GM19372 (cell line): ENCODE data around the gene C10orf71.

ENCODE experiments used
- ATAC-seq: cut with Tn5 transposase; IDR thresholded peaks from one replicate; pipeline ENCODE4 v1.9.1; 2021; ENCODE audit warnings: mild to moderate bottlenecking, low read depth, moderate library complexity; ENCODE audit not compliant: unreplicated experiment

The C10orf71 gene

DNA sequence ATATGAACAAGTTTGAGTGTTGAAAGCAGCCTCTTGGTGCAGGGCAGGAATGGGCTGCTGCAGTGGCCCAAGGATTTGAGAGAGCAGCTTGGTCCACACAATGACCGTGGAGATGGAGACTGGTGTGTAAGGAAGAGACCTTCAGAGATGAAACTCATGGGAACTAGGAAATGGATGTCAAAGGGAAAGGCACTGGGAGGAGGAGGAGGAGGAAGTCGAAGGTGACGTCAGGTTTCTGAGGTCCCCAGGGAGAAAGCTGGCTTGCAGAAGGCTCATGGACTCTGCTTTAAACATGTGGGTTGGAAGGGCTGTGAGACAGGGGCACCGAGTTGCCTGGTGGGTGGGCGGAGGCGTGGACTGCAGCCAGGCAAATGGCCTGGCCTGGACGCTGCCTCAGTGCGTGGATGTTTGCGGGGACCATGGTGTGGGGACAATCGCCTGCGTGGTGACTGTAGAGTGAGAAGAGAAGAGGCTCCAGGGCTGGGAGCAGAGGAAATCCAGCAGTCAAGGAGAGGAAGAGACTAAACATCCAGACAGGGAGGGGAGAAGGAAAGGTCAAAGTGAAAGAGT is 14.6 kb downstream of the C10orf71 start:
- ATAC-seq, result no peak

DNA sequence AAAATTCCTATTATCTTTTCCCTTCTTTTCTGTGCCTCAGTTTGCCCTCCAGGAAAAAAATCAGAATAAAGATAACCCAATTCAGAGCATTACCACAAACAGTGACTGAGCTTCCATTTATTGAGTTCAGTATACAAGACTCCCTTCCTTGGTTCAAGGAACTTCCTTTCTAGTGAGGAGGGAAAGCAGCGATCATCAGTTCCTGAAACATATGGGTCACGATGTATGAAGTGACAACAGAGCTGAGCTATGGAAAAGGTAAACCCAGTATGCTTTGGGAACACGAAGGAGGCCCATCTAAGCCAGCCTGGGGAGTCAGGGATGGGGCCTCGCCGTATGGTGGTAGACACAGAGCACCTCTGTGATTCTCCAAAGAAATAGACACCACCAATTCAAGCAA is 15.8 kb downstream of the C10orf71 start:
- ATAC-seq, result no peak

DNA sequence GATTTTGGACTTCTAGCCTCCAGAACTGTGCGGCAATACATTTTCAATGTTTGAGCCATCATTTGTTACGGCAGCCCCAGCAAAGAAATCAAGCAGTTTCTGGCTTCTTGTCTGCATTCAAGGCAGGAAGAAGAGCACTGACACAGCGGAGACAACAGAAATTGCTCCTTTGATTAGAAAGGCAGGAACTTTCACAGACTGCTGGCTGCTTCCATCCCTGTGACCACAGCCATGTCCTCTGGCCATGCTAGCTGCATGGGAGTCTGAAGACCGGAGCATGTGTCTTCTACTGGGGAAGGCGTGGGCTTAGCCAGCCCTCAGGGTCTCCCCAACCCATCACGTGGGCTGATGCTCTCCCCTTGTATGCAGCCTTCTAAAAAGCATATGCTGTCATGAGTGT is 19.1 kb downstream of the C10orf71 start:
- ATAC-seq, result no peak

DNA sequence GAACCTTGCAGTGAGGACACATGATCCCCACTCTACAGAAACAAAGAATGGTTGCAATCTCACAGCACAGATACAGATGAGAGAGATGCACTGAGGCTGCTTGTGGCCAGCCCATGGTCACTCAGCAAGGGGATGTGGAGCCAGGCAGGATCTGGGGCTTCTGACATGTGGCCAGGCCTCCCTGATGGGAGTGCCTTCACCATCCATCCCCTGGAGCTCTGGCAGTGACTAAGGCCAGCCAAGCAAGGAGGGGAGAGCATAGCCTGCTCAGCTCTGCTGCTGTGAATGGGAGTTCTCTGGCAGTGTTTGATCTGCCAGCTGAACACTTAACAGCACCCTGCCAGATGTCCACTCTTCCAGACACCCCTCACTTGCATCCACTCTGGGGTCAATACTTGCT is 19.8 kb downstream of the C10orf71 start:
- no peak for ATAC-seq

DNA sequence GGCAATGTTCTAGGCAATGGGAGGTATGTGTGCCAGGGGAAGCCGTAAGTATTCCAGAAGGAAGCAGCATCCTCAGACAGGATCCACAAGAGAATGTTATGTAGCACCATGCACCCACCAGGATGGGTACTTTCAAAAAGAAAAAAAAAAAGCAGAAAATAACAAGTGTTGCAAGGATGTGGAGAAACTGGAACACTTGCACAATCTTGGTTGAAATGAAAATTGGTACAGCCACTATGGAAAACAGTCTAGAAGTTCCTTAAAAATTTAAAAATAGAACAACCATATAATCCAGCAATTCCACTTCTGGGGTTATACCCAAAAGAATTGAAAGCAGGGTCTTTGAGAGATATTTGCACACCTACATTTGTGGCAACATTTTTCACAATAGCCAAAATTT is 20.2 kb downstream of the C10orf71 start:
- no peak for ATAC-seq

DNA sequence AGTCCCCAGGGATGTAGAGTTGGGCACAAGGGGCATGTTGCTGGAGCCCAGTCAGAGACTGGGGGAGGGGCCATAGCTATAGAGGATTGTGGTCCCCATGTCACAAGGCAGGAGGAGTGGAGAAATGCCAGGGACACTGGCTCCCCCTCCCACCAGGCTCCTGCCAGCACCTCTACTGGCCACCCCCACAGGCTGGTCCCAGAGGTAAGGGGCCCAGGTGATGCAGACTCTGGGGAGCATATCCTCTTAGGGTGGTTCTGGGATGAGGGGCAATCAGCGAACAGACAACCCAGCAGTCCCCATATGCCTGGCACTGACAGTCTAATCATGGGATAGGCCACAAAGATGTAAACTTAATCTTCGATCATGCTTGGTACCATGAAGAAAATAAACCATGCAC is 21.2 kb downstream of the C10orf71 start:
- no peak for ATAC-seq

DNA sequence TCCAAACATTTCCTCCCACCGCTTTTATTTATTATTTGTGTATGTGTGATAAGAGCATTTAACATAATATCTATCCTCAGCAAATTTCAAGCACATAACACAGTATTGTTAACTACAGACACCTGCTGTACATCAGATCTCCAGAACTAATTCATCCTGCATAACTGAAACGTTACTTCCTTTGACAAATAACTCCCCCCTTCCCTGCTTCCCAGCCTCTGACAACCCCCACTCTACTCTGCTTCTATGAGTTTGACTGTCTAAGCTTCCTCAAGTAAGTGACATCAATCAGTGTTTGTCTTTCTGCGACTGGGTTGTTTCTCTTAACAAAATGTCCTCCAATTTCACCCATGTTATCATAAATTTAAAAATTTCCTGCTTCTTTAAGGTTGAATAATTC is 22.1 kb downstream of the C10orf71 start:
- no peak for ATAC-seq

DNA sequence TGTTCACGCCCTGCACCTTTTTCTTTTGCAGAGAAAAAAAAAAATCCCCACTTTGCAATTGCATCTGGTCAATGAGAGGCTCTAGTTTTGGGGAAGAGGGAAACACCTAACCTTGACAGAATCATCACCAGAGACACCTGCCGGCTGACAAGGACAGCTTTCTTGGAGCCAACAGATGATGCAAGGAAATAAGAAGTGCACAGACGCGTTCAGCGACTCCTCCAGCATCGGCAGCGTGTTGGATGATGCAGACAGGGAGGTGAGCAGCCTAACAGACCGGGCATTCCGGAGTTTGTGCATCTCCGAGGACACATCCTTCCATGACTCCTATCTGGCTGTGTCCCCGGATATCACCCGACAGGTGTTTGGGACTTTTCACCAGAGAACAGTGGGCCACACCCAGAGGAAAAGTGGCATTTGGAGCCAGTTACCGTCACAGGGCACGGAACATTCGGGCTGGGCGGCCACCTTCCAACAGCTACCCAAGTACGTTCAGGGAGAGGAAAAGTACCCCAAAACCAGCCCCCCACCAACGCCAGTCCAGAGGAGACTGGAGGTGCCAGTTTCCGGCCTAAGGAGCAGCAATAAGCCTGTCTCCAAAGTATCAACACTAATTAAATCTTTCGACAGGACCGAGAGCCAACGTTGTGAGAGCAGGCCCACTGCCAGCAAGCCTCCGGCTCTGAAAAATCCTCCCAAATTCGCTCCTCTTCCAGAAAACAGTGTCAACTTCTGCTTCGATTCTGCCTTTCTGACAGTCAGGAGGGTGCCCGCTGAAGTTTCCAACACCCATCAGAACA is 23.6 kb downstream of the C10orf71 start:
- ATAC-seq, result no peak

DNA sequence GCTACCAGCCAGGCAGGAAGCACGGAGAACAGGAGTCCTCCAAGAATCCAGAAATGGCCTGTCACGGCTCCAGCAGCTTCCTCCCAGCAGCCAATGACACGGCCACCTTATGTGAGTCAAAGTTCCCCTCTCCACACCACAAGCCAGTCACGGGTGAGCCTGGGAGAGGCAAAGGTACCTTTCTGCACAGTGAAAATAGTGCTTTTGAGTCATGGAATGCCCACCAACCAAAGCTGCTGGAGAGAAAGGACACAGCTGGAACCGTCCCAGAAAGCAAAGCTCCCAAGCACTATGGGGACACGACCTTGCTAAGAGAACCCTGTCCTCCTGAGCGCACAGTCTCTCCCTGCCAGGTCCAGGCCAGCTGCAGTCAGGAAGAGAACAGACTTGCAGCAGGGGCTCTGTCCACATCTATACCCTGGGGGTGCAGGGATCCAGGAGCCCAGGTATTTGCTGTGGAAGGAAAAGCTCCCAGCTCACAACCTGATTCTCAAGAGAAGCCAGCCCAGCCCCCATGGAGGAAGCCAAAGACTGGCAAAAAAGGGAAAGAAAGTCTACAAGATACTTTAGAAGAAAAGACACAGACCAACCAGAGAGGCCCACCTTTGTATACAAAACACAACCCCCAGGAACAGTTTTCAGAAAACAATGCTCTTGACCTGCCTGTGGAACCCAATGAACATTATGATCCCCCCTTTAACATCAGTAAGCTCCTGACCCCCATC is 24.4 kb downstream of the C10orf71 start:
- ATAC-seq, result no peak

DNA sequence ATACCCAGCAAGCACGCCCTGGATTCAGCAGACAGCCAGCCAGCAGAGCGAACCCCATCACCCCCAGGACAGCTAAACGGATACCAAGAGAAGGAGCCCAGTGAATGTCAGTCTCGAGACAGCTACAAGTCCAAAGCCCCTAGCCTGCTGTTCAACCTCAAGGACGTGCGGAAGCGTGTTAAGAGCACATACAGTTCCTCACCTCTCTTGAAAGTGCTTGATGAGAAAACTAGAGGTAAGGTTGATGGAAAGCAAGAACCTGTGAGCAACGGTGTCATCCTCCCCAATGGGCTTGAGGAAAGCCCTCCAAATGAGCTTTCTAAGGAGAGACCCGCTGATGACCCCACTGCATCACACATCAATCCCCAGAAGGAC is 24.9 kb downstream of the C10orf71 start:
- ATAC-seq, result no peak

DNA sequence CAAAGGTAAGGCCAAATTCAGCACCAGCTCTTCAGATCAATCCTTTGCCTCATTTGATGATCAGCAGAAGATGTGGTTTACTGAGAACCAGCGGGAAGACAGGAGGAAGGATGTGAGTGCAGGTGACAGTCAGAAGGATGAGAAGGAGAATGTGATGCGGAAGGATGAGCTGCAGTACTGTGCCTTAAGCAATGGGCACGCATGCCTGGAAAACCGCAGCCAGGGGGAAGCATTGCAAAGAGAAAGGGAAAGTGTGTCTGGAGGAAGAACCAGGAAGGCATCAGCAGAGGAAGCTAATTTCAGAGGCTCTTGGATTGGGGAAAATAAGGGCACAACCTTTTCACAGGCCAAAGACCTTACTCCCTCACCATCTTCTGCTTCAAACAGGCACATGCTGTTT is 25.7 kb downstream of the C10orf71 start:
- ATAC-seq, result no peak

DNA sequence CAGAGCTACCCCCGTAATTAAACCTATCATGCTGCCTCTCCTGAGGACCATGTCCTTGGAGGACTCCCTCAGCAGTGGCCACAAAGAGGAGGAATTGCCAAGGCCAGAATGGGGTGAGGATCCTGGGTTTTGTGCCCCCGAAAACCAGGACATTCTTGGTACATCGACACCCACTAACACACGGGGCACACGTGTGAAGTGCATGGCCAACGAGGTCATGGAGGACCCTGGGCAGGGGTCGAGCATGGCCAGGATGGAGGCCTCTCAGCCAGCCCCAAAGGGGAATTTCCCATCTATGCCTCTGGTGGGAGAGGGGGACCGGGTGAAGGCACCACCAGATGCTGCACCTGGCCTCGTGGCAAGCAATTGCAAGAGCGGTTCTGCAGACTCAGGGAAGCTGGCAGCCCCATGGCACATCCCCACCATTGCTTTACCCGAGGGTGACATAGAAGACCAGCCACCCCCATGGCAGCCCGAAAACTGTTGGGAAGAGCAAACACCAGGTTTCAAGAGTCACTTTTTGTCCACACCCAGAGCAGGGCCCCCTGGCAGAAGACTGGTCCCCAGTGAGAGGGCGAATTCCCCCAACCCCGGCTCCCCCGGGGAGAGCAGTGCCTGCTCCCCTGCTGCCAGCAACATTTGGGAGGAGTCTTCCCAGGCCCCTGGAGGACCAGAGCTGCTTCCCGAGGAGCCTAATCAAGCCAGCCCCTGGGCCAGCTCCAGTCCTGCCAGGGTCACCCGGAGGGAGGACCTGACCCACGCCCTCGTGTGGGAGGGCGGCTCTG is 26.4 kb downstream of the C10orf71 start:
- ATAC-seq, result no peak

DNA sequence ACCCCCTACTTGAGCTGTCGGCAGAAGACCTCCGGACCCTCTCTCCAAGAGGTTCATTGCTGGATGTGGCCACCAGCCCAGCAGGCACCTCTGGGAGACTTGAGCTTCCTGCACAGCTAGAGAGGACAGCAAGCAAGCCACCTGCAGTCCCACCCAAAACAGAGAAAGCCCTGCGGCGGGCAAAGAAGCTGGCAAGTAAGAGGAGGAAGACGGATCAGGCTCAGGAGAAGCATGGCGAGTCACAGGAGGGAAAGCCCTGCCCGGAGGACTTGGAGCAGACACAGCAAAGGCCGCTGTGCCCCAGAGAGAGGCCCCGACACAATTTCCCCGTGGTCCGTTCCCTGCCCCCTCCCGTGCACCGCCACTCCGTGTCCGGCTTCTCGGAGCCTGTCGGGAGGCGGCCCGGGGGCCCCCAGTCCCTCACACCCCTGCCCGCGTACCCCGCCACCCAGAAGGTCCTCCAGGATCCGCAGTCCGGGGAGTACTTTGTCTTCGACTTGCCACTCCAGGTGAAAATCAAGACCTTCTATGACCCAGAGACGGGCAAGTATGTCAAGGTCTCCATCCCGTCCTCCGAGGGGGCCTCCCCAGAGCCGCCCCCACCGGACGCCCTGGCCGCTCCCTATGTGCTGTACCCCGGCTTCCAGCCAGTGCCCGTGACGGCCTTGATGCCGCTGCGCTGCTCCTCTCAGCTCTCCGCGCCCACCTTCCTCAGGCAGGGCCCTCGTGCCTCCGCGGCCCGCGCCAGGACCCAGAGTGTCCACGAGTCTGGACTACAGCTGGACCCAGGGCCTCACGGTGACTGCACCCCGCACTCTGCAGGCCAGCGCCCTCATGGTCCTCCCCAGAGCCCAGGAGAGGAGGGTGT is 27.2 kb downstream of the C10orf71 start:
- no peak for ATAC-seq

DNA sequence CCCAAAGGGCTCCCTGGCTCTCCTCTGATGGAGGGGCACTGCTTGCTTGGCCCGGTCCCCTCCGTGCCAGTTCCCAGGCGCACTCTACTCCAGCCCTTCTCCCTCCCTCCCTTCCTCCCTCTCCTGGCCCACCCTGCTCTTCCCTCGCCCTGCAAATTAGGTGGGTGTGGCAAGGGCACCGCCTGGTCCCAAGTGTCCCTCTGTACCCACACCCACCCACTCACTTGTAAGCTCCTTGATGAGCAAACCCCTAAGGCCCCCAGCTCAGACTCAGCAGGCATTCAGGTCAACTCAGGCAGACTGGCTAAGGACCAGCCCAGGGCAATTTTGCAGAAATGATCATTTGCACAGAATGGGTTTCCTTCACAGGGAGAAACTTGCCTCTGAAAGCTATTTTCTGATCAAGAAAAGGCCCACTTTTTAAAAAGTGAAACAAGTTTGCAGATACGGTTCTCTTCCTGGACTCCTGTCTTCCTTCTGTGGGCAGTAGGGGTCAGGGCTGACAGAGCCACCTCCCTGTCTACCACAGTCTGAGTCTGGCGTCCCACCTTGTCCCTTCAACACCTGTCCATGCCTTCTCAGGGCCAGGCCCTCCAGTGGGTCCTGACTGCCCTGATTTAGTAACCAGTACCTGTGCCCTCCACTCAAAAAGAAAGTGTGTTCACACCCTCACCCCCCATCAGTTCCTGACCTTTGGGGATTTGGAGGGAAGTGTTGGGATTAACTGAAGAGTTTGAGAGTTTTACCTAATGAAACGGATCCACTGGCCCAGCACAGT is 28.3 kb downstream of the C10orf71 start:
- ATAC-seq, result no peak

DNA sequence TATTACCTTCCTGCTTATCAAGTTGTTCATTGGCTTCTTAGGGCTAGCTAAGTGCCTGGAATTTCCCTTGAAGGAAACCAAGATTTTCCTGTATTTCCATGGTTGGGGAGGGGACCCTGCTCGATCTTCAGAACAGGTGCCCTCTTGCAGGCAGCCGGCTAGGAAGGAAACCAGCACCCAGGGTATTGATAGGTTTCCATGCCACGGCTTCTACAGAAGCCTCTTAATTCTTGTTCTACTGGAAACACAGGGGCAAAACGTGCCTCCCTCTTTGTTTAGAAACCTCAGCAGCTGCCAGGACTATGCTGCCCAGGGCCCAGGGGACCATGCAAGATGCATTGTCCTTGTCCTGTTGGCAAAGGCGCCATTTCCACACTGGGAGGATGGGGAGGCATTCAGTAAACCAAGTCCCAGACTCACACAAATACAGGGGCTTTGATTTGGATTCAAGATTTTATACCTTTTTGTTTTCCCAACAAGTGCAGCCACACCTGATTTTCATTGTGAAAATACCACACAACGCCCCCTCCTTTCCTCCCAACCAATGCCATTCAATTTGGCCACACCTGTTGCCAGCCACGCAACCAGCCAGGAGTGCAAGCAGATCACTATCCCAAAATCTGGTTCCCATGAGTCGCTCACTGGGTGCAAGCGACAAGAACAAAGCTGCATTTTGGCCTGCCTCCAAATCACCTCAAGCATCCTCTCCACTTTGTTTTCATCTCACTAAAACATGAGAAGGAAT is 29.6 kb downstream of the C10orf71 start:
- no peak for ATAC-seq

DNA sequence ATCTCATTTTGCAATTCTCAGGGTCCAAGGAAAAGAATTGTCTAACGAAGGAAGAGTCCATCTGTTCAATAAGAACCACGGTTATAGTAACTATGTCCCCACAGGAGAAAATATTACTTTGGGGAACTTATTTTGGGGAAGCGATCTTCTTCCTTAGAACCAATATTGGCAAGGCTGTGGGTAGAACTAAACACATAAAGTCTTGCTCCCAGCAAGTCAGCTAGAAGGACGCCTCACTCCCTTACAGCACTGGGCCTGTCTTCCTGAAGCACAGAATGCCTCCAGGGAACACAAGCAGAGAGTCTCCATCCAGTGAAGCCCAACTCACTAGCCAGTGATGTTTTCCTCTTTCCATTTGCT is 30.2 kb downstream of the C10orf71 start:
- ATAC-seq, result no peak

DNA sequence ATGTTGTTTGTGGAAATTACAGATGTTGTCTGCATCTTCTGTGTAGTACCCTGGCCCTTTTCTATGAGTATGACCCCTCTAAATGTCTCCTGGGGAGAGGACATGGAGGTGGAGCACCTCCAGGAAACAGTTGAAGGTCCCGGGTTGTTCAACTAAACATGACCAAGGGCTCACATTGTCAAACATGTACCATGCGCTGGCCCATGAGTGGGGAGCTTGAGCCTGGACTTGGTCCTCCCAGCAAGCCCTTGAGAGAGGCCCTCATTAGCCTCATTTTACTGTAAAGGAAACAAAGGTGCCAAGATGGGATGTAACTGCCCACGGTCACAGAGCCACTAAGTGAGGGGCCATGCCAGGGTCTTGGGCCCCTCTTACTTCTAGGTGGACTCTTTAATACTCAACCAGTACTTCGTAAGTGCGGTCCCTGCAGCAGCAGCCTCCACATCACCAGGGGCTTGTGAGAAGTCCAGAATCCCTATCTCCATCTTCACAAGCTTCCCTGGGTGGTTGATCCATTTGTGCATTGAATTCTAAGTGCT is 31.2 kb downstream of the C10orf71 start:
- no peak for ATAC-seq

DNA sequence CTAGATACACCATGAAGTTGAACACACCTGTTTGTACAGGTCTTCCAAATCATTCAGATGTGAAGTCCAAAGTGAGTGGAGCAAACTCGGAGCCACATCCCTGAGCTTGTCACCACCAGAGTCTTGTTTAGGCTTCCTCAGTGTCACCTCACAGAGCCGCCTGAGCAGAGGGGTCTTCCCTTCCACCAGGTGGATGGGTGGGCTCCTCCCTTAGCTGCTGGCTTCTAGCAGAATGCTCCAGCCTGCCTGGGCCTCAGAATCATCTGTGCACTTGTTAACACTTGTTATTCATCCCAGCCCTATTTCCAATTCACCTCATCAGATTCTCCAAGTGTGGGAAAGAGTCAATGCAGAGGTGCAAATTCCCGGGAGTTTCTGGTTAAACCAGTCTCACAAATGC is 32.5 kb downstream of the C10orf71 start:
- no peak for ATAC-seq

DNA sequence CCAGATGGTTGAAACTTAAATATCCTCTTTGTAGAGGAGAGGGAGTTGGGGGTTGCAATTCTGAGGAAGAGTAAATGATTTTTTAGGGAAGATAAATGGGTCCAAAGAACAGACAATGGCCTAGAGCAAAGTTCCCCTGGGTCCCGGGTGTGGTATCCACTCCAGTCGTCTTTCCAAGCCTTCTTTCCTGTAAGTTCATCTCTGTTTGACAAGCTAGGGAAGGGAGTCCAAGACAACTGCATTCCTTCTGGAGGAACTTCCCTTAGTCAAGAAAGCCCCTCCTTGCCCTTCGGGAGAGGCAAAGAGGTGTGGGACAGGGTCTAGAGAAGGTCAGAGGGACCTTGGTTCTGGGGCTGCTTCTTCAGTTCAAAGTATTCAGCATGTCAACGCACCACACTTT is 33.4 kb downstream of the C10orf71 start:
- no peak for ATAC-seq
